ENCODE measurements around the gene MIF. TPM values are rescaled to one million over a fixed set of nuclear protein-coding genes. Genes with fewer than 3 reads are reported as not detected.

MIF gene
- total RNA-seq, 1 experiment from 2014 or later: 957 TPM

- H2AFZ ChIP-seq (ENCODE audit: low read length): no peak overlapping the region
- H3K27ac ChIP-seq (ENCODE audit: low read length): no peak overlapping the region
- no peak for TF ChIP-seq EZH2 (IDR thresholded peaks at IDR 0.05; ENCODE audit: low read length, unreplicated experiment)
- no peak for TF ChIP-seq CTCF (conservative IDR thresholded peaks at IDR 0.05; ENCODE audit: low read depth, low read length)
- TF ChIP-seq EZH2phosphoT487 (IDR thresholded peaks at IDR 0.05; ENCODE audit: borderline replicate concordance, low read length): no peak
- H3F3A ChIP-seq (ENCODE audit: low read length, unreplicated experiment): no peaks in the 10 kb centered on the region
- ChIA-PET CTCF (no interaction called here), POLR2A (ENCODE audit: unreplicated experiment) (no interaction called here)
- H3K9me3 ChIP-seq (ENCODE audit: low read length): no peaks in the 10 kb centered on the region
- H3K9me2 ChIP-seq (replicated peaks; ENCODE audit: low read length): no peaks in the 10 kb centered on the region
- no peaks in the 10 kb centered on the region for H3K27me3 ChIP-seq (ENCODE audit: low read length)
- no peaks in the 10 kb centered on the region for H3K4me1 ChIP-seq (ENCODE audit: insufficient read depth, low read length)
- no peaks in the 10 kb centered on the region for H3K36me3 ChIP-seq (ENCODE audit: low read depth, low read length)
- no peak overlapping the region for H3K4me2 ChIP-seq (ENCODE audit: low read length)
- intact Hi-C loops (cut with micrococcal nuclease): no loop called here
- no peak overlapping the region for H3K4me3 ChIP-seq (ENCODE audit: low read length)
- BruUV-seq (replicated peaks): no TSS peak
- H3K79me2 ChIP-seq (ENCODE audit: low read length): no peaks in the 10 kb centered on the region
- no peaks in the 10 kb centered on the region for H4K20me1 ChIP-seq (ENCODE audit: low read length)
- H3K9ac ChIP-seq (ENCODE audit: low read length): no peak overlapping the region
- no peak for DNase-seq
- ATAC-seq: no peak
Measured at GRCh38 chr22:23875801-23876200, 18.4 kb upstream of the MIF start.

DNA sequence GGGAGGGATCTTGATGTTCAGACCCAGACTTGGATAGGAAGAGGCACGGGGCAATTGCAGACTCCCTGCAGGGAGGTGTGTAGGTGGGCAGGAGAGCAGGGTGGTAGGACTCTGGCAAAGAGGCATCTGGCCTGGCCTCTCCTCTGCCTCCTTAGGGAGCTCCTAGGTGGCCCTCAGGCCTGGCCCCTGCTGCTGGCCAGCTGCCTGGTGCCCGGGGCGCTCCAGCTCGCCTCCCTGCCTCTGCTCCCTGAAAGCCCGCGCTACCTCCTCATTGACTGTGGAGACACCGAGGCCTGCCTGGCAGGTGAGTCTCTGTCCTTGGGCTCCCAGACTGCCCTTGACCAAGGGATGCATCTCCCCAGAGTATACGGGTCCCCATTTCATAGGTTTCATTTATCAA, 16.6 kb upstream of the MIF start:
- POLR2A ChIA-PET (ENCODE audit: unreplicated experiment): no interaction called here
- no peak for DNase-seq
- H3K36me3 ChIP-seq (ENCODE audit: low read depth, low read length): no peaks in the 10 kb centered on the region
- intact Hi-C loops (cut with micrococcal nuclease): no loop called here
- no peaks in the 10 kb centered on the region for H3K9me3 ChIP-seq (ENCODE audit: low read length)
- ATAC-seq: no peak
- H3F3A ChIP-seq (ENCODE audit: low read length, unreplicated experiment): no peaks in the 10 kb centered on the region
- no peaks in the 10 kb centered on the region for H3K79me2 ChIP-seq (ENCODE audit: low read length)
- no peak overlapping the region for H3K9ac ChIP-seq (ENCODE audit: low read length)
- H4K20me1 ChIP-seq (ENCODE audit: low read length): no peaks in the 10 kb centered on the region
- no peak overlapping the region for H3K27ac ChIP-seq (ENCODE audit: low read length)
- no peak overlapping the region for H3K4me2 ChIP-seq (ENCODE audit: low read length)
- CTCF ChIA-PET: no interaction called here
- BruUV-seq (replicated peaks): no TSS peak
- no peak for TF ChIP-seq CTCF (conservative IDR thresholded peaks at IDR 0.05; ENCODE audit: low read depth, low read length)
- H3K4me3 ChIP-seq (ENCODE audit: low read length): no peak overlapping the region
- H3K4me1 ChIP-seq (ENCODE audit: insufficient read depth, low read length): no peaks in the 10 kb centered on the region
- no peaks in the 10 kb centered on the region for H3K9me2 ChIP-seq (replicated peaks; ENCODE audit: low read length)
- no peaks in the 10 kb centered on the region for H3K27me3 ChIP-seq (ENCODE audit: low read length)
- H2AFZ ChIP-seq (ENCODE audit: low read length): no peak overlapping the region

DNA sequence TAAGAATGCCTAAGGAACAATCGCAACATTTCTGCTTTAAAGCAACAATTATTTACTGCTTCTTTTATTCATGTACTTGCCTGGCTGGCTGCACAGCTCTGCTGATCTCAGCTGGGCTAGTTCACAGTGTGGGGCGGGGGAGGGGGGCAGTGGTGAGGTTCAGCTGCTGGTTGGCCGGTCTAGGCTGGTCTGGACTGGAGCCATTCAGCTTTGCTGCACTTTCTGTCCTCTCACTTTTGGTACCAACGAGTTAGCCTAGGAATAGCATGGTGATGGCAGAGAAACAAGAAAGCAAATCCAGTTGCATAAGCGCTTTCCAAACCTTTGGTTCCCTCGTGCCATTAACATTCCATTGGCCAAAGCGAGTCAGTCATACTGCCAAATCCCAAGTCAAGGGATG, 16.0 kb upstream of the MIF start:
- no peak overlapping the region for H3K27ac ChIP-seq (ENCODE audit: low read length)
- H3K9ac ChIP-seq (ENCODE audit: low read length): no peak overlapping the region
- H4K20me1 ChIP-seq (ENCODE audit: low read length): no peaks in the 10 kb centered on the region
- no peaks in the 10 kb centered on the region for H3K27me3 ChIP-seq (ENCODE audit: low read length)
- no peak for TF ChIP-seq EZH2 (IDR thresholded peaks at IDR 0.05; ENCODE audit: low read length, unreplicated experiment)
- H3K79me2 ChIP-seq (ENCODE audit: low read length): no peaks in the 10 kb centered on the region
- no peaks in the 10 kb centered on the region for H3F3A ChIP-seq (ENCODE audit: low read length, unreplicated experiment)
- H3K9me2 ChIP-seq (replicated peaks; ENCODE audit: low read length): no peaks in the 10 kb centered on the region
- no TSS peak for BruUV-seq (replicated peaks)
- no peak overlapping the region for H3K4me2 ChIP-seq (ENCODE audit: low read length)
- ATAC-seq (no peak), DNase-seq (no peak)
- H3K4me1 ChIP-seq (ENCODE audit: insufficient read depth, low read length): no peaks in the 10 kb centered on the region
- H3K36me3 ChIP-seq (ENCODE audit: low read depth, low read length): no peaks in the 10 kb centered on the region
- CTCF ChIA-PET: no interaction called here
- H3K4me3 ChIP-seq (ENCODE audit: low read length): no peak overlapping the region
- H3K9me3 ChIP-seq (ENCODE audit: low read length): no peaks in the 10 kb centered on the region
- intact Hi-C loops (cut with micrococcal nuclease): no loop called here
- H2AFZ ChIP-seq (ENCODE audit: low read length): no peak overlapping the region
- POLR2A ChIA-PET (ENCODE audit: unreplicated experiment): no interaction called here

Data from PC-3 (cell line).